ENCODE results near the gene FARS2. TPM values are rescaled to one million over a fixed set of nuclear protein-coding genes. Genes with fewer than 3 reads are reported as not detected.

Gene FARS2
- total and polyA plus RNA-seq, 9 of the 15 experiments (the other 6 are each of a cell fraction or from before 2014, with no cell fraction given), result 16.5 to 62.2 (median 27.0) TPM

DNA sequence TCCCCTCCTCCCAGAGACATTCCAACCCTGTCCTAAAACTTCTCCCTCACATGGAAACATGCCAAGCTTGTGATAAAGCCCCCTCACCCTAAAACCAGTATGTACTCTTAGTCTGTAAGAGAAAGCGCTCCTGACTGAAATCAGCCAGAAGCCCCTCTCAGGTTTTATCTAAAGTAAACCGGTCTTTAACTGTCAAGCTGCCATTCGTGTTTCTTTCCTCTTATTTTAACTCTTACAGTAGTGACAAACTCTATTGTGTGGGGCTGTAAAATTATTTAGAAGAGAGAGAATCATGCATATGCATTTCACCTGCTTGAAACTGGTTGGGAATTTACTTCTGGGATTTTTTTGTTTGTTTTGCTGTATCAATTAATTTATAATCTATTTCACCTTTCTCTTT, 62.7 kb downstream of the FARS2 start (continued):
- TF ChIP-seq, protein P1, sequence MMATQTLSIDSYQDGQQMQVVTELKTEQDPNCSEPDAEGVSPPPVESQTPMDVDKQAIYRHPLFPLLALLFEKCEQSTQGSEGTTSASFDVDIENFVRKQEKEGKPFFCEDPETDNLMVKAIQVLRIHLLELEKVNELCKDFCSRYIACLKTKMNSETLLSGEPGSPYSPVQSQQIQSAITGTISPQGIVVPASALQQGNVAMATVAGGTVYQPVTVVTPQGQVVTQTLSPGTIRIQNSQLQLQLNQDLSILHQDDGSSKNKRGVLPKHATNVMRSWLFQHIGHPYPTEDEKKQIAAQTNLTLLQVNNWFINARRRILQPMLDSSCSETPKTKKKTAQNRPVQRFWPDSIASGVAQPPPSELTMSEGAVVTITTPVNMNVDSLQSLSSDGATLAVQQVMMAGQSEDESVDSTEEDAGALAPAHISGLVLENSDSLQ (IDR thresholded peaks at IDR 0.05), result no peak
- TF ChIP-seq MECOM (CRISPR knock-in tag; IDR thresholded peaks at IDR 0.05) (no peak), SETDB1 (IDR thresholded peaks at IDR 0.05; ENCODE audit: low read length) (no peak), CBX3 (IDR thresholded peaks at IDR 0.05; ENCODE audit: borderline replicate concordance in 1 of 2, low read length in 2 of 2) (peak in 1 of 2 experiments; percentile 96; a peak in 2 of 3 replicates), MYNN (IDR thresholded peaks at IDR 0.05) (no peak), MYNN (CRISPR knock-in tag; IDR thresholded peaks at IDR 0.05) (no peak), RBM25 (IDR thresholded peaks at IDR 0.05; ENCODE audit: low read depth, low read length, severe bottlenecking) (peak; percentile 80), PYGO2 (tag; IDR thresholded peaks at IDR 0.05) (no peak), NUFIP1 (IDR thresholded peaks at IDR 0.05; ENCODE audit: partially characterized antibody) (no peak), CBX5 (IDR thresholded peaks at IDR 0.05; ENCODE audit: borderline replicate concordance, low read depth) (peak; percentile 89), ZNF76 (CRISPR knock-in tag; IDR thresholded peaks at IDR 0.05; ENCODE audit: borderline replicate concordance) (no peak), CREBBP (IDR thresholded peaks at IDR 0.05; ENCODE audit: low read depth, low read length) (no peak), SNIP1 (IDR thresholded peaks at IDR 0.05; ENCODE audit: low read depth) (no peak)
- TF ChIP-seq, protein P2, sequence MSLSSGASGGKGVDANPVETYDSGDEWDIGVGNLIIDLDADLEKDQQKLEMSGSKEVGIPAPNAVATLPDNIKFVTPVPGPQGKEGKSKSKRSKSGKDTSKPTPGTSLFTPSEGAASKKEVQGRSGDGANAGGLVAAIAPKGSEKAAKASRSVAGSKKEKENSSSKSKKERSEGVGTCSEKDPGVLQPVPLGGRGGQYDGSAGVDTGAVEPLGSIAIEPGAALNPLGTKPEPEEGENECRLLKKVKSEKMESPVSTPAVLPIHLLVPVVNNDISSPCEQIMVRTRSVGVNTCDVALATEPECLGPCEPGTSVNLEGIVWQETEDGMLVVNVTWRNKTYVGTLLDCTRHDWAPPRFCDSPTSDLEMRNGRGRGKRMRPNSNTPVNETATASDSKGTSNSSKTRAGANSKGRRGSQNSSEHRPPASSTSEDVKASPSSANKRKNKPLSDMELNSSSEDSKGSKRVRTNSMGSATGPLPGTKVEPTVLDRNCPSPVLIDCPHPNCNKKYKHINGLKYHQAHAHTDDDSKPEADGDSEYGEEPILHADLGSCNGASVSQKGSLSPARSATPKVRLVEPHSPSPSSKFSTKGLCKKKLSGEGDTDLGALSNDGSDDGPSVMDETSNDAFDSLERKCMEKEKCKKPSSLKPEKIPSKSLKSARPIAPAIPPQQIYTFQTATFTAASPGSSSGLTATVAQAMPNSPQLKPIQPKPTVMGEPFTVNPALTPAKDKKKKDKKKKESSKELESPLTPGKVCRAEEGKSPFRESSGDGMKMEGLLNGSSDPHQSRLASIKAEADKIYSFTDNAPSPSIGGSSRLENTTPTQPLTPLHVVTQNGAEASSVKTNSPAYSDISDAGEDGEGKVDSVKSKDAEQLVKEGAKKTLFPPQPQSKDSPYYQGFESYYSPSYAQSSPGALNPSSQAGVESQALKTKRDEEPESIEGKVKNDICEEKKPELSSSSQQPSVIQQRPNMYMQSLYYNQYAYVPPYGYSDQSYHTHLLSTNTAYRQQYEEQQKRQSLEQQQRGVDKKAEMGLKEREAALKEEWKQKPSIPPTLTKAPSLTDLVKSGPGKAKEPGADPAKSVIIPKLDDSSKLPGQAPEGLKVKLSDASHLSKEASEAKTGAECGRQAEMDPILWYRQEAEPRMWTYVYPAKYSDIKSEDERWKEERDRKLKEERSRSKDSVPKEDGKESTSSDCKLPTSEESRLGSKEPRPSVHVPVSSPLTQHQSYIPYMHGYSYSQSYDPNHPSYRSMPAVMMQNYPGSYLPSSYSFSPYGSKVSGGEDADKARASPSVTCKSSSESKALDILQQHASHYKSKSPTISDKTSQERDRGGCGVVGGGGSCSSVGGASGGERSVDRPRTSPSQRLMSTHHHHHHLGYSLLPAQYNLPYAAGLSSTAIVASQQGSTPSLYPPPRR (CRISPR knock-in tag; IDR thresholded peaks at IDR 0.05; ENCODE audit: borderline replicate concordance), result no peak
- TF ChIP-seq, protein P3, sequence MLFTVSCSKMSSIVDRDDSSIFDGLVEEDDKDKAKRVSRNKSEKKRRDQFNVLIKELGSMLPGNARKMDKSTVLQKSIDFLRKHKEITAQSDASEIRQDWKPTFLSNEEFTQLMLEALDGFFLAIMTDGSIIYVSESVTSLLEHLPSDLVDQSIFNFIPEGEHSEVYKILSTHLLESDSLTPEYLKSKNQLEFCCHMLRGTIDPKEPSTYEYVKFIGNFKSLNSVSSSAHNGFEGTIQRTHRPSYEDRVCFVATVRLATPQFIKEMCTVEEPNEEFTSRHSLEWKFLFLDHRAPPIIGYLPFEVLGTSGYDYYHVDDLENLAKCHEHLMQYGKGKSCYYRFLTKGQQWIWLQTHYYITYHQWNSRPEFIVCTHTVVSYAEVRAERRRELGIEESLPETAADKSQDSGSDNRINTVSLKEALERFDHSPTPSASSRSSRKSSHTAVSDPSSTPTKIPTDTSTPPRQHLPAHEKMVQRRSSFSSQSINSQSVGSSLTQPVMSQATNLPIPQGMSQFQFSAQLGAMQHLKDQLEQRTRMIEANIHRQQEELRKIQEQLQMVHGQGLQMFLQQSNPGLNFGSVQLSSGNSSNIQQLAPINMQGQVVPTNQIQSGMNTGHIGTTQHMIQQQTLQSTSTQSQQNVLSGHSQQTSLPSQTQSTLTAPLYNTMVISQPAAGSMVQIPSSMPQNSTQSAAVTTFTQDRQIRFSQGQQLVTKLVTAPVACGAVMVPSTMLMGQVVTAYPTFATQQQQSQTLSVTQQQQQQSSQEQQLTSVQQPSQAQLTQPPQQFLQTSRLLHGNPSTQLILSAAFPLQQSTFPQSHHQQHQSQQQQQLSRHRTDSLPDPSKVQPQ (CRISPR knock-in tag; IDR thresholded peaks at IDR 0.05; ENCODE audit: borderline replicate concordance), result no peak
- TF ChIP-seq, protein P4, sequence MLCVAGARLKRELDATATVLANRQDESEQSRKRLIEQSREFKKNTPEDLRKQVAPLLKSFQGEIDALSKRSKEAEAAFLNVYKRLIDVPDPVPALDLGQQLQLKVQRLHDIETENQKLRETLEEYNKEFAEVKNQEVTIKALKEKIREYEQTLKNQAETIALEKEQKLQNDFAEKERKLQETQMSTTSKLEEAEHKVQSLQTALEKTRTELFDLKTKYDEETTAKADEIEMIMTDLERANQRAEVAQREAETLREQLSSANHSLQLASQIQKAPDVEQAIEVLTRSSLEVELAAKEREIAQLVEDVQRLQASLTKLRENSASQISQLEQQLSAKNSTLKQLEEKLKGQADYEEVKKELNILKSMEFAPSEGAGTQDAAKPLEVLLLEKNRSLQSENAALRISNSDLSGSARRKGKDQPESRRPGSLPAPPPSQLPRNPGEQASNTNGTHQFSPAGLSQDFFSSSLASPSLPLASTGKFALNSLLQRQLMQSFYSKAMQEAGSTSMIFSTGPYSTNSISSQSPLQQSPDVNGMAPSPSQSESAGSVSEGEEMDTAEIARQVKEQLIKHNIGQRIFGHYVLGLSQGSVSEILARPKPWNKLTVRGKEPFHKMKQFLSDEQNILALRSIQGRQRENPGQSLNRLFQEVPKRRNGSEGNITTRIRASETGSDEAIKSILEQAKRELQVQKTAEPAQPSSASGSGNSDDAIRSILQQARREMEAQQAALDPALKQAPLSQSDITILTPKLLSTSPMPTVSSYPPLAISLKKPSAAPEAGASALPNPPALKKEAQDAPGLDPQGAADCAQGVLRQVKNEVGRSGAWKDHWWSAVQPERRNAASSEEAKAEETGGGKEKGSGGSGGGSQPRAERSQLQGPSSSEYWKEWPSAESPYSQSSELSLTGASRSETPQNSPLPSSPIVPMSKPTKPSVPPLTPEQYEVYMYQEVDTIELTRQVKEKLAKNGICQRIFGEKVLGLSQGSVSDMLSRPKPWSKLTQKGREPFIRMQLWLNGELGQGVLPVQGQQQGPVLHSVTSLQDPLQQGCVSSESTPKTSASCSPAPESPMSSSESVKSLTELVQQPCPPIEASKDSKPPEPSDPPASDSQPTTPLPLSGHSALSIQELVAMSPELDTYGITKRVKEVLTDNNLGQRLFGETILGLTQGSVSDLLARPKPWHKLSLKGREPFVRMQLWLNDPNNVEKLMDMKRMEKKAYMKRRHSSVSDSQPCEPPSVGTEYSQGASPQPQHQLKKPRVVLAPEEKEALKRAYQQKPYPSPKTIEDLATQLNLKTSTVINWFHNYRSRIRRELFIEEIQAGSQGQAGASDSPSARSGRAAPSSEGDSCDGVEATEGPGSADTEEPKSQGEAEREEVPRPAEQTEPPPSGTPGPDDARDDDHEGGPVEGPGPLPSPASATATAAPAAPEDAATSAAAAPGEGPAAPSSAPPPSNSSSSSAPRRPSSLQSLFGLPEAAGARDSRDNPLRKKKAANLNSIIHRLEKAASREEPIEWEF (CRISPR knock-in tag; IDR thresholded peaks at IDR 0.05), result no peak
